Hematopoietic multipotent progenitor cell treated with erythropoietin and hydrocortisone succinate and interleukin-3 and kit ligand, for 17 days (in vitro differentiated cells): ENCODE data around the gene BCL2.

ENCODE experiments used
- DNase-seq: peaks from one replicate; pipeline ENCODE4 v3.0.0-alpha.2; 2015; ENCODE audit warnings: low spot score

BCL2 gene

GRCh38 chr18:63326011-63326410 is 6.4 kb upstream of the BCL2 start:
- DNase-seq: no peak

GRCh38 chr18:63325086-63325686 is 5.6 kb upstream of the BCL2 start:
- no peak for DNase-seq

GRCh38 chr18:63322908-63323634 is 3.5 kb upstream of the BCL2 start:
- DNase-seq: peak; percentile 19

- no peak for DNase-seq
Measured at GRCh38 chr18:63322206-63322605, 2.6 kb upstream of the BCL2 start.

- no peak for DNase-seq
Measured at GRCh38 chr18:63321291-63321690, 1.7 kb upstream of the BCL2 start.

- no peak for DNase-seq
Measured at GRCh38 chr18:63320975-63321265, 1.4 kb upstream of the BCL2 start.

GRCh38 chr18:63320123-63320974 is 780 bp upstream of the BCL2 start:
- peak; percentile 22 for DNase-seq

- no peak for DNase-seq
Measured at GRCh38 chr18:63318889-63319382, 633 bp downstream of the BCL2 start.

- no peak for DNase-seq
Measured at GRCh38 chr18:63317982-63318888, 1.3 kb downstream of the BCL2 start.

GRCh38 chr18:63317556-63317946 is 2.0 kb downstream of the BCL2 start:
- no peak for DNase-seq

GRCh38 chr18:63316612-63317555 is 2.7 kb downstream of the BCL2 start:
- DNase-seq: no peak

GRCh38 chr18:63315876-63316275 is 3.7 kb downstream of the BCL2 start:
- DNase-seq: no peak

- DNase-seq: no peak
Measured at GRCh38 chr18:63315131-63315662, 4.4 kb downstream of the BCL2 start.

- DNase-seq: no peak
Measured at GRCh38 chr18:63314062-63314790, 5.3 kb downstream of the BCL2 start.

- DNase-seq: no peak
Measured at GRCh38 chr18:63313396-63313917, 6.1 kb downstream of the BCL2 start.

GRCh38 chr18:63312737-63313395 is 6.7 kb downstream of the BCL2 start:
- DNase-seq: no peak

GRCh38 chr18:63312019-63312409 is 7.6 kb downstream of the BCL2 start:
- no peak for DNase-seq

- no peak for DNase-seq
Measured at GRCh38 chr18:63311118-63312018, 8.2 kb downstream of the BCL2 start.
